C4-2B (cell line): Measurements from ENCODE around the gene KNDC1.

Source experiments
- ZFX ChIP-seq: fragments of 450-650 bp; IDR thresholded peaks from 2 replicates; pipeline ENCODE4 v1.6.1; 2017
- TF ChIP-seq, protein P1 (sequence below): fragments of 450-650 bp; conservative IDR thresholded peaks from 2 replicates; pipeline ENCODE4 v1.5.1; 2017; ENCODE audit warnings: mild to moderate bottlenecking

DNA sequence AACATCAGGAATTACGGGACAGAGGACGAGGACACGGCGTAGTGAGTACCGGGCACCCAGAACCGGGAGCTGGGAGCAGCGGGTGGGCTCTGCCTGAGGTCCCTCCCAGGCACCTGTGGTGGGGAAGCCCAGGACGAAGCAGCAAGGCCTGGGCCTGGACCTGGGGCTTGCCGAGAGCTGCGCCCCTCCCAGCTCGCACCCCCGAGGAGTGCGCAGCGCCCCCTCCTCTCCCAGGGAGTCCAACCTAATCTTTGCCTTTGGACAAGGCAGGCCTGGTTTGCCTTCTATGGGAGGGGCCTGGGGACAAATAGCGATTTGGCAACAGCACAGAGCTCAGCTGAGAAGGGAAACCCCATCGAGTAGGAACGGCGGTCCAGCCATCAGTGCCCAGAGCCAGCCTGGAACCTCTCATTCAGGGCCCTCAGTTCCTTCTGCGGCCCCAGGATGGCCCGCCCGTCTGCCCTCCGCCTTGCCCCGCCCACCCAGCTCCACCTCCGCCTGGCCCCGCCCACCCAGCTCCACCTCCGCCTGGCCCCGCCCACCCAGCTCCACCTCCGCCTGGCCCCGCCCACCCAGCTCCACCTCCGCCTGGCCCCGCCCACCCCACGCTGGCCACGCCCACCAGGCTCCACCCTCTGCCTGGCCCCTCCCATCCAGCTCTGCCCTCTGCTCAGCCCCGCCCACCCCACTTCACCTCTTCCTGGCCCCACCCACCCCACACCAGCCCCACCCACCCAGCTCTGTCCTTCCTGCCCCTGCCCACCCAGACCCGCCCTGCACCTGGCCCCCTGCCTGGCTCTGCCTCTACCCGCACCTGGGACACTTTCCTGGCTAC, 32.5 kb upstream of the KNDC1 start:
- TF ChIP-seq, protein P1, sequence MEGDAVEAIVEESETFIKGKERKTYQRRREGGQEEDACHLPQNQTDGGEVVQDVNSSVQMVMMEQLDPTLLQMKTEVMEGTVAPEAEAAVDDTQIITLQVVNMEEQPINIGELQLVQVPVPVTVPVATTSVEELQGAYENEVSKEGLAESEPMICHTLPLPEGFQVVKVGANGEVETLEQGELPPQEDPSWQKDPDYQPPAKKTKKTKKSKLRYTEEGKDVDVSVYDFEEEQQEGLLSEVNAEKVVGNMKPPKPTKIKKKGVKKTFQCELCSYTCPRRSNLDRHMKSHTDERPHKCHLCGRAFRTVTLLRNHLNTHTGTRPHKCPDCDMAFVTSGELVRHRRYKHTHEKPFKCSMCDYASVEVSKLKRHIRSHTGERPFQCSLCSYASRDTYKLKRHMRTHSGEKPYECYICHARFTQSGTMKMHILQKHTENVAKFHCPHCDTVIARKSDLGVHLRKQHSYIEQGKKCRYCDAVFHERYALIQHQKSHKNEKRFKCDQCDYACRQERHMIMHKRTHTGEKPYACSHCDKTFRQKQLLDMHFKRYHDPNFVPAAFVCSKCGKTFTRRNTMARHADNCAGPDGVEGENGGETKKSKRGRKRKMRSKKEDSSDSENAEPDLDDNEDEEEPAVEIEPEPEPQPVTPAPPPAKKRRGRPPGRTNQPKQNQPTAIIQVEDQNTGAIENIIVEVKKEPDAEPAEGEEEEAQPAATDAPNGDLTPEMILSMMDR = no peak
- TF ChIP-seq ZFX = no peak
